OCI-LY3 (cell line): Measurements from ENCODE around the gene SEMG2.

Source experiments
- H2AFZ ChIP-seq: fragments of 200-600, 300-600 bp; shearing (Covaris generic); 2 replicates; pipeline ENCODE4 v1.6.0; 2014; ENCODE audit warnings: antibody characterized with exemption, low read depth, low read length
- H3K27ac ChIP-seq: fragments of 200-600, 300-600 bp; sonication (generic); 2 replicates; pipeline ENCODE4 v1.5.1; 2014; ENCODE audit warnings: mild to moderate bottlenecking, low read length, moderate library complexity, mixed read lengths
- H3K27me3 ChIP-seq: fragments of 200-600, 300-600 bp; sonication (generic); 2 replicates; pipeline ENCODE4 v1.6.1; 2014; ENCODE audit warnings: low read depth, low read length, mixed read lengths
- H3K36me3 ChIP-seq: fragments of 200-600, 300-600 bp; sonication (generic); replicated peaks from 2 replicates; pipeline ENCODE3; 2014; ENCODE audit warnings: low read depth, low read length, mixed read lengths
- H3K4me1 ChIP-seq: fragments of 300-600, 200-600 bp; sonication (generic); 2 replicates; pipeline ENCODE4 v1.6.1; 2014; ENCODE audit warnings: low read length, mixed read lengths
- H3K4me2 ChIP-seq: fragments of 200-600, 300-600 bp; sonication (generic); 2 replicates; pipeline ENCODE4 v1.6.1; 2014; ENCODE audit warnings: low read length, mixed read lengths
- H3K4me3 ChIP-seq: fragments of 300-600, 200-600 bp; sonication (generic); 2 replicates; pipeline ENCODE4 v1.5.1; 2014; ENCODE audit warnings: antibody characterized with exemption, mild to moderate bottlenecking, low read length, moderate library complexity
- H3K79me2 ChIP-seq: fragments of 300-600, 200-600 bp; shearing (Covaris generic); 2 replicates; pipeline ENCODE4 v1.6.1; 2014; ENCODE audit warnings: mild to moderate bottlenecking, low read length, mixed read lengths
- H3K9ac ChIP-seq: fragments of 300-600, 200-600 bp; shearing (Covaris generic); 2 replicates; pipeline ENCODE4 v1.6.0; 2014; ENCODE audit warnings: mild to moderate bottlenecking, low read length, moderate library complexity
- H3K9me3 ChIP-seq: fragments of 200-600, 300-600 bp; shearing (Covaris generic); 2 replicates; pipeline ENCODE4 v1.6.1; 2014; ENCODE audit warnings: low read length, mixed read lengths; ENCODE audit not compliant: insufficient read depth
- H4K20me1 ChIP-seq: fragments of 200-600, 300-600 bp; sonication (generic); 2 replicates; pipeline ENCODE4 v1.6.1; 2016; ENCODE audit warnings: low read length, mixed read lengths; ENCODE audit not compliant: insufficient read depth
- CTCF ChIP-seq: fragments of 200-600, 300-600 bp; sonication (generic); IDR thresholded peaks from 2 replicates; pipeline ENCODE4 v1.5.1; 2014; ENCODE audit warnings: antibody characterized with exemption, low read length, low read depth
- EZH2phosphoT487 ChIP-seq: fragments of 200-600 bp; shearing (Covaris generic); IDR thresholded peaks from 2 replicates; pipeline ENCODE4 v1.6.1; 2018; ENCODE audit warnings: antibody characterized with exemption, mixed run types, low read depth

Gene SEMG2

GRCh38 chr20:45193331-45193730, 27.8 kb upstream of the SEMG2 start:
- H3K27ac ChIP-seq: no peak overlapping the region
- H3K4me2 ChIP-seq: no peak overlapping the region
- H3K36me3 ChIP-seq: no peaks in the 10 kb centered on the region
- no peaks in the 10 kb centered on the region for H4K20me1 ChIP-seq
- H3K4me3 ChIP-seq: no peak overlapping the region
- peaks cover 28% of the 10 kb centered on the region for H3K27me3 ChIP-seq
- H3K79me2 ChIP-seq: no peaks in the 10 kb centered on the region
- no peak for TF ChIP-seq EZH2phosphoT487
- TF ChIP-seq CTCF: no peak
- no peaks in the 10 kb centered on the region for H3K9me3 ChIP-seq
- H3K9ac ChIP-seq: no peak overlapping the region
- H3K4me1 ChIP-seq: peaks cover 7% of the 10 kb centered on the region
- H2AFZ ChIP-seq: no peak overlapping the region

GRCh38 chr20:45206725-45207124, 14.4 kb upstream of the SEMG2 start, which contains the start of gene SEMG1:
TSS of gene SEMG1 (plus strand) at chr20:45207033. CDS start at chr20:45207054, 21 bp downstream.
- TF ChIP-seq CTCF (no peak), EZH2phosphoT487 (no peak)
- H3K4me1 ChIP-seq: no peaks in the 10 kb centered on the region
- H3K27ac ChIP-seq: no peak within 1 kb of the TSS
- H3K4me3 ChIP-seq: no peak within 1 kb of the TSS
- H3K27me3 ChIP-seq: peaks cover 57% of the 10 kb centered on the region
- no peaks in the 10 kb centered on the region for H4K20me1 ChIP-seq
- no peak within 1 kb of the TSS for H2AFZ ChIP-seq
- H3K9me3 ChIP-seq: no peaks in the 10 kb centered on the region
- no peaks in the 10 kb centered on the region for H3K79me2 ChIP-seq
- no peak within 1 kb of the TSS for H3K4me2 ChIP-seq
- no peak within 1 kb of the TSS for H3K9ac ChIP-seq
- H3K36me3 ChIP-seq: no peaks in the 10 kb centered on the region

- Histone ChIP-seq H3K4me3 (no peak overlapping the region), H3K4me1 (no peaks in the 10 kb centered on the region), H3K9ac (no peak overlapping the region), H3K9me3 (no peaks in the 10 kb centered on the region), H2AFZ (no peak overlapping the region), H3K79me2 (no peaks in the 10 kb centered on the region), H3K36me3 (no peaks in the 10 kb centered on the region), H4K20me1 (no peaks in the 10 kb centered on the region), H3K27me3 (peaks cover 52% of the 10 kb centered on the region), H3K4me2 (no peak overlapping the region), H3K27ac (no peak overlapping the region)
- no peak for TF ChIP-seq EZH2phosphoT487
- no peak for TF ChIP-seq CTCF
Measured at GRCh38 chr20:45209924-45210323, 11.2 kb upstream of the SEMG2 start.

- no peaks in the 10 kb centered on the region for H4K20me1 ChIP-seq
- no peaks in the 10 kb centered on the region for H3K79me2 ChIP-seq
- TF ChIP-seq CTCF (no peak), EZH2phosphoT487 (no peak)
- no peaks in the 10 kb centered on the region for H3K36me3 ChIP-seq
- no peaks in the 10 kb centered on the region for H3K4me1 ChIP-seq
- H3K9ac ChIP-seq: no peak overlapping the region
- H3K9me3 ChIP-seq: no peaks in the 10 kb centered on the region
- peaks cover 33% of the 10 kb centered on the region for H3K27me3 ChIP-seq
- no peak overlapping the region for H3K4me2 ChIP-seq
- no peak overlapping the region for H3K27ac ChIP-seq
- no peak overlapping the region for H3K4me3 ChIP-seq
- H2AFZ ChIP-seq: no peak overlapping the region
Measured at GRCh38 chr20:45211569-45212474, 9.4 kb upstream of the SEMG2 start.
